Chondrocyte (in vitro differentiated cells): ENCODE results near the gene OCA2. TPM values are rescaled to one million over a fixed set of nuclear protein-coding genes. Genes with fewer than 3 reads are reported as not detected.
"Not testable (repeated sequence)": the region's sequence is repeated elsewhere in the genome, so short reads cannot be mapped to it uniquely, and the experiment has no call there.

ENCODE experiments used
- DNase-seq: peaks from one replicate; pipeline ENCODE4 v3.0.0; 2021; ENCODE audit warnings: mixed read lengths, low spot score
- H3K27ac Mint-ChIP-seq: one replicate; pipeline ENCODE4 v1.8.0; 2021; ENCODE audit warnings: mild to moderate bottlenecking, moderate library complexity, mixed read lengths; ENCODE audit not compliant: unreplicated experiment
- H3K27me3 Mint-ChIP-seq: 2 replicates; pipeline ENCODE4 v1.8.0; 2021; ENCODE audit warnings: low read depth, mixed read lengths
- H3K36me3 Mint-ChIP-seq: 2 replicates; pipeline ENCODE4 v1.8.0; 2021; ENCODE audit warnings: low read depth, mixed read lengths
- H3K4me1 Mint-ChIP-seq: 2 replicates; pipeline ENCODE4 v1.8.0; 2021; ENCODE audit warnings: low read depth, mild to moderate bottlenecking, mixed read lengths
- H3K4me3 Mint-ChIP-seq: one replicate; pipeline ENCODE4 v1.8.0; 2021; ENCODE audit warnings: mild to moderate bottlenecking, moderate library complexity, mixed read lengths; ENCODE audit not compliant: unreplicated experiment
- H3K9me3 Mint-ChIP-seq: 2 replicates; pipeline ENCODE4 v1.8.0; 2021; ENCODE audit warnings: low read depth, mixed read lengths
- long read RNA-seq: library from polyadenylated mRNA; stranded (forward); transcript quantifications from one replicate; pipeline ENCODE4 v2.0.0, GENCODE V29; 2021
- total RNA-seq: library from RNA; stranded (reverse); gene quantifications from 3 replicates; pipeline ENCODE4 v1.2.1, GENCODE V29; 2021
- TF ChIP-seq, protein P1 (sequence below): fragments of 200-600 bp; sonication (generic); IDR thresholded peaks from 2 replicates; pipeline ENCODE4 v1.5.0; 2021; ENCODE audit warnings: antibody characterized with exemption, mild to moderate bottlenecking, moderate library complexity

The OCA2 gene
- total RNA-seq: 0.75 to 3.3 TPM (median 0.82 TPM) in 3 replicates
- long read RNA-seq, partial matches to known transcripts: 0 of 3 reads
- long read RNA-seq, other reads (novel, unspliced or antisense): 1 of 3 reads

DNA sequence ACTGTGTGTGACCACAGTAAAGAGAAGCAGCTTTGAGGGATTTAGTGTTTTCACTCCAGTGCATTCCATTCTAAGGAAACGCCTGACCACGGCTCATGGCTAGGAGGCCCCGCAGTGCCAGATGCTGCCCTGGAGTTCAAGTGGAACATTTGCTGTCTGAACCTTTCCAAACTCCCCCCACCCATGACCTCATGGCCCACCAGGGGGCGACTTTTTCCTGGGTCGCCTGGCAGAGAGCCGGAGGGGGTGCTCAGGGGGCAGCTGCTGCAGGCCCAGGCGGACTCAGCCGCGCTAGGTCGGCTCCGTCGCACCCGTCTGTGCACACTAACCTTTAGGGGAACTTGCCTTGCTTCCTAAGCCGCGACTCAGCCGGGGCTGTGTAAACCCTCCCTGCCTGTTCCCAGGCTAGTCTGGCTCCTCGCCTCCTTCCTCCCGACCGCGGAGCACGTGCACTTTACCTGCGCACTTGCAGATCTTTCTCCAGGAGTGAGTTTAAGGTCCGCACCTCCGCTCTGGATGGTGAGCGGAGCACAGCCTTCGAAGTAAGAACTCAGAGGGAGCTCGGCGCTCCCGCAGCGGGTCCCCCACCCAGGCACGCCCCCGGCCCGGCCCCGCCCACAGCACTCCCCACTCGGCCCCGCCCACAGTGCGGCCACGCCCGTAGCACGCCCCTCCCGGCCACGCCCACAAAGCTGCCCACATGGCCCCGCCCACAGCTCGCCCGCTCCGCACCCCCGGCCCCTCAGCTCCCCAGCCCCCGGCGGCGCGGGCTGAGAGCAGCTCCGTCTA is at the start of gene OCA2:
Gene OCA2, minus strand, starts transcription at position 550 of the 789 bp plus-strand sequence. CDS start 17,441 bp downstream, outside the sequence.
- no peaks in the 10 kb centered on the region for H3K9me3 Mint-ChIP-seq
- peak within 1 kb of the TSS; percentile 42 for H3K4me3 Mint-ChIP-seq
- TF ChIP-seq, protein P1, sequence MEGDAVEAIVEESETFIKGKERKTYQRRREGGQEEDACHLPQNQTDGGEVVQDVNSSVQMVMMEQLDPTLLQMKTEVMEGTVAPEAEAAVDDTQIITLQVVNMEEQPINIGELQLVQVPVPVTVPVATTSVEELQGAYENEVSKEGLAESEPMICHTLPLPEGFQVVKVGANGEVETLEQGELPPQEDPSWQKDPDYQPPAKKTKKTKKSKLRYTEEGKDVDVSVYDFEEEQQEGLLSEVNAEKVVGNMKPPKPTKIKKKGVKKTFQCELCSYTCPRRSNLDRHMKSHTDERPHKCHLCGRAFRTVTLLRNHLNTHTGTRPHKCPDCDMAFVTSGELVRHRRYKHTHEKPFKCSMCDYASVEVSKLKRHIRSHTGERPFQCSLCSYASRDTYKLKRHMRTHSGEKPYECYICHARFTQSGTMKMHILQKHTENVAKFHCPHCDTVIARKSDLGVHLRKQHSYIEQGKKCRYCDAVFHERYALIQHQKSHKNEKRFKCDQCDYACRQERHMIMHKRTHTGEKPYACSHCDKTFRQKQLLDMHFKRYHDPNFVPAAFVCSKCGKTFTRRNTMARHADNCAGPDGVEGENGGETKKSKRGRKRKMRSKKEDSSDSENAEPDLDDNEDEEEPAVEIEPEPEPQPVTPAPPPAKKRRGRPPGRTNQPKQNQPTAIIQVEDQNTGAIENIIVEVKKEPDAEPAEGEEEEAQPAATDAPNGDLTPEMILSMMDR: peak; percentile 71
- no peaks in the 10 kb centered on the region for H3K36me3 Mint-ChIP-seq
- peaks cover 35% of the 10 kb centered on the region for H3K4me1 Mint-ChIP-seq
- H3K27me3 Mint-ChIP-seq: no peaks in the 10 kb centered on the region
- peak within 1 kb of the TSS; percentile 75 for H3K27ac Mint-ChIP-seq
- no peak for DNase-seq

DNA sequence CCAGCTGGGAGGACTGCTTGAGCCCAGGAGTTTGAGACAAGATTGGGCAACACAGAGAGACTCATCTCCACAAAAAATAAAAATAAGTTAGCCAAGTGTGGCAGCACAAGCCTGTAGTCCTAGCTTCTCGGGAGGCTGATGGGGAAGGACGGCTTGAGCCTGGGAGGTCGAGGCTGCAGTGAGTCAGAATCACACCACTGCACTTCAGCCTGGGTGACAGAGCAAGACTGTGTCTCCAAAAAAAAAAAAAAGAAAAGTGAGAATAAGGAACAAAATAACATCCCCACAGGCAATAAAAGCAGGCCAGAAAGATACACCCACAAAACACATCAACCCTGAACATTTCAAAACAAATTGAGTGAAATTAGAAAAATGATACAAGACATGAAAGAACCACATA is 48.7 kb upstream of the OCA2 start:
- no peak for DNase-seq
- Mint-ChIP-seq H3K4me1 (peaks cover 19% of the 10 kb centered on the region), H3K27me3 (no peaks in the 10 kb centered on the region), H3K27ac (peak overlapping the region; percentile 76), H3K4me3 (no peak overlapping the region), H3K36me3 (peaks cover 31% of the 10 kb centered on the region), H3K9me3 (peaks cover 5% of the 10 kb centered on the region)
- TF ChIP-seq, protein P1: no peak

DNA sequence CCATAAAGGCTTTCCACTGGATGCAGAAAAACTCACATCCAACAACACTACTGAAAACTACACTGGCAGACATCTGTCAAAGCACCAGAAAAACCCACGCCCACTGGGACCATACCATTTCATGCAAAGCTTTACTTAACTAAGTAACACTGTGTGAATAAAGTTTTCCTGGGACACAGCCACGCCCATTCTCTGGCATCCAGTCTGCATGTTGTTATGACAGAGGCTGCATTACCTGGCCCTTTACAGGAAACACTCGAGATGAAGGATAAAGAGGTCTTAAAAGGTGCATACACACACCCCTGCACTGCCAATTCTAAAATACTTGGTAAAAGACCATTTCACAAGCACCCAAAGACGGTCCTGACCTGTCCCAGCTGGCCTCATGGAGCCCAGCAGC is 46.3 kb upstream of the OCA2 start:
- H3K27me3 Mint-ChIP-seq, H3K4me3 Mint-ChIP-seq, DNase-seq, H3K9me3 Mint-ChIP-seq, H3K27ac Mint-ChIP-seq, H3K4me1 Mint-ChIP-seq: not testable (repeated sequence)
- peaks cover 35% of the 10 kb centered on the region for H3K36me3 Mint-ChIP-seq

DNA sequence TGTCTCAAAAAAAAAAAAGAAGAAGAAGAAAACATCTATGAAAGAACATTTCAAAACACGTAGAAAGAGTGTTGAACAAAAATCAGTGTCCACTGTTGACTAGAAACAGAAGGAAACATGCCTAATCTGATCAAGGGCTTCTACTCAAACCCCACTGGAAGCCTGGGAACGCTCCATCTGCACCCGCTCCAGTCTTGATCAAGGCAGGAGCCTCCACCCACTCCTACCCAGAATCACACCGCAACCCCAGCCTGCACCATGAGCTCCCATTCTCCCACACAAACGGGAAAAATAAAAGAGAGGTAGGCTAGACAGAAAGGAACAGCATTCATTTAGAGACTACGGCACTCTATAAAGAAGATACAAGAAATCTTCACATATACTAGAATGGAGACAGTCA is 40.9 kb upstream of the OCA2 start:
- H3K4me1 Mint-ChIP-seq: peaks cover 6% of the 10 kb centered on the region
- H3K4me3 Mint-ChIP-seq: no peak overlapping the region
- H3K27me3 Mint-ChIP-seq: no peaks in the 10 kb centered on the region
- TF ChIP-seq, protein P1: no peak
- H3K36me3 Mint-ChIP-seq: peaks cover 45% of the 10 kb centered on the region
- DNase-seq: no peak
- H3K27ac Mint-ChIP-seq: no peak overlapping the region
- peaks cover 4% of the 10 kb centered on the region for H3K9me3 Mint-ChIP-seq

DNA sequence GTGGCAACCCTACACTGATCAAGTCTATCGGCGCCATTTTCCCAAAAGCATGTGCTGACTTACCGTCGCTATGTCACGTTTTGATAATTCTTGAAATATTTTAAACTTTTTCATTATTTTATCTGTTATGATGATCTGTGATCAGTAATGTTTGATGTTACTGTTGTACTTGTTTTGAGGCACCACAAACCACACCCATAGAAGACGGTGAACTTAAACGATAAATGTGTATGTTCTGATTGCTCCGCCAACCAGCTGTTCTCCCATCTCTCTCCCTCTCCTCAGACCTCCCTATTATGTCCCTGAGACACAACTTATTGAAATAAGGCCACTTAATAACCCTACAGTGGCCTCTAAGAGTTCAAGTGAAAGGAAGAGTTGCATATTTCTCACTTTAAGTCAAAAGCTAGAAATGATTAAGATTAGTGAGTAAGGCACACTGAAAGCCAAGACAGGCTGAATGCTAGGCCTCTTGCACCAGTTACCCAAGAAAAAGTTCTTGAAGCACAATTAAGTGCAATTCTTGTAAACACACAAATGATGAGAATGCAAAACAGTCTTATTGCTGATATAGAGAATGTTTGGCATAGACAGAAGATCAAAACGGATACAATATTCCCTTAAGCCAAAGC is 38.4 kb upstream of the OCA2 start:
- not testable (repeated sequence) for H3K27ac Mint-ChIP-seq, H3K27me3 Mint-ChIP-seq, H3K9me3 Mint-ChIP-seq, DNase-seq, H3K4me3 Mint-ChIP-seq
- Mint-ChIP-seq H3K36me3 (peaks cover 33% of the 10 kb centered on the region), H3K4me1 (peaks cover 28% of the 10 kb centered on the region)

DNA sequence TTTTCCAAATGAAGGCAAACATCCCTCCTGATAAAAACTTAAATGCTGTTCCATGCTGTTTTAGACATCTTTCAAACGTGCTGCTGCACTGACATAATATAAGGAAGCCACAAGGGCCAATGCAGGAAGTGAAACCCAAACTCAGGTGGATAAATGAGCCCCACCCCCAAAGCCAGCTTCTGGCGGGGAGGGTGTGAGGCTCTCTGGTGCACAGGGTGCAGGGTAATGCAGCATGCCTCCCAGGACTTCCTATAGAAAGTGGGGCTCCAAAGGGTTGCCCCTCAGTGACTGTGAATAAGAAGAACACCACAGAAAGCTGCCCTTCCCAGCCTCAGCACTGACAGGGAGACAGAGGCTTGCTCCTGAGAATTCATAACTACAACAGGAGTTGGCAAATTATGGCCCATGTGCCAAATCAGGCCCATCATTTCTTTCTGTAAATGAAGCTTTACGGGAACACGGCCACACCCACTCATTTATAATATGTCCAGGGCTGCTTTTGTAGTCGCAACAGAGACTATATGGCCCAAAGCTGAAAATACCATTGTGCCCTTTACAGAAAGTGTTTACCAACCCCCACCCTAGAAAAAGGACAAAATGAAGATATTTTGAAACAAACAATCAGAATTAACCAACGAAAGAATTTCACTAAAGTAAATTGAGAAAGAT is 37.3 kb upstream of the OCA2 start:
- DNase-seq, H3K27me3 Mint-ChIP-seq, H3K27ac Mint-ChIP-seq, H3K4me3 Mint-ChIP-seq, H3K9me3 Mint-ChIP-seq: not testable (repeated sequence)
- peaks cover 33% of the 10 kb centered on the region for H3K4me1 Mint-ChIP-seq
- H3K36me3 Mint-ChIP-seq: peaks cover 27% of the 10 kb centered on the region
